Measurements from ENCODE around the gene MAP4K1. TPM values are rescaled to one million over a fixed set of nuclear protein-coding genes. Genes with fewer than 3 reads are reported as not detected.

The MAP4K1 gene
- total and polyA plus RNA-seq, 9 donors, result 0.95 to 6.1 (median 2.6) TPM

- 7 to 22% (median 9%) methylated on average over 1 of the region's 1 CpG for WGBS, 3 donors
- no peaks in the 10 kb centered on the region for H3K36me3 ChIP-seq
- TF ChIP-seq EP300 (IDR thresholded peaks at IDR 0.05), result no peak
- no peak for TF ChIP-seq CTCF (IDR thresholded peaks at IDR 0.05)
- no peak for TF ChIP-seq POLR2A (IDR thresholded peaks at IDR 0.05)
- H3K27ac ChIP-seq, result no peak overlapping the region
- no peaks in the 10 kb centered on the region for H3K27me3 ChIP-seq
- DNase-seq, result no peak
- intact Hi-C loops (cut with DNase I), result no loop called here
- no peaks in the 10 kb centered on the region for H3K9me3 ChIP-seq
- H3K4me1 ChIP-seq (ENCODE audit: insufficient read depth), result peaks cover 63% of the 10 kb centered on the region
- no peak overlapping the region for H3K4me3 ChIP-seq
Measured at GRCh38 chr19:38661996-38662395, 44.2 kb upstream of the MAP4K1 start.

- no peak for TF ChIP-seq CTCF (IDR thresholded peaks at IDR 0.05)
- no peak for TF ChIP-seq EP300 (IDR thresholded peaks at IDR 0.05)
- no peak for TF ChIP-seq POLR2A (IDR thresholded peaks at IDR 0.05)
- DNase-seq, result no peak
- Histone ChIP-seq H3K27me3 (no peaks in the 10 kb centered on the region), H3K9me3 (no peaks in the 10 kb centered on the region), H3K4me1 (ENCODE audit: insufficient read depth) (peaks cover 62% of the 10 kb centered on the region), H3K27ac (no peak overlapping the region), H3K4me3 (no peak overlapping the region), H3K36me3 (no peaks in the 10 kb centered on the region)
- 63 to 67% (median 67%) methylated on average over 7 of the region's 7 CpGs for WGBS, 3 donors
- intact Hi-C loops (cut with DNase I), result no loop called here
Measured at GRCh38 chr19:38661136-38661535, 43.4 kb upstream of the MAP4K1 start.

GRCh38 chr19:38660724-38661123 is 43.0 kb upstream of the MAP4K1 start:
- intact Hi-C loops (cut with DNase I), result no loop called here
- no peak overlapping the region for H3K4me3 ChIP-seq
- H3K9me3 ChIP-seq, result no peaks in the 10 kb centered on the region
- 85 to 86% (median 85%) methylated on average over 9 of the region's 9 CpGs for WGBS, 3 donors
- no peaks in the 10 kb centered on the region for H3K36me3 ChIP-seq
- no peak overlapping the region for H3K27ac ChIP-seq
- H3K4me1 ChIP-seq (ENCODE audit: insufficient read depth), result peaks cover 60% of the 10 kb centered on the region
- no peak for TF ChIP-seq POLR2A (IDR thresholded peaks at IDR 0.05)
- no peak for TF ChIP-seq EP300 (IDR thresholded peaks at IDR 0.05)
- TF ChIP-seq CTCF (IDR thresholded peaks at IDR 0.05), result no peak
- no peak for DNase-seq
- no peaks in the 10 kb centered on the region for H3K27me3 ChIP-seq

GRCh38 chr19:38658462-38659306 is 40.9 kb upstream of the MAP4K1 start:
- Histone ChIP-seq H3K27me3 (no peaks in the 10 kb centered on the region), H3K36me3 (no peaks in the 10 kb centered on the region), H3K9me3 (no peaks in the 10 kb centered on the region), H3K4me3 (no peak overlapping the region), H3K27ac (peak overlapping the region; percentile 60 to 72), H3K4me1 (ENCODE audit: insufficient read depth) (peaks cover 48% of the 10 kb centered on the region)
- TF ChIP-seq CTCF (IDR thresholded peaks at IDR 0.05) (no peak), EP300 (IDR thresholded peaks at IDR 0.05) (no peak), POLR2A (IDR thresholded peaks at IDR 0.05) (no peak)
- 6 to 18% (median 15%) methylated on average over 15 of the region's 15 CpGs for WGBS, 3 donors
- peak in 3 of 5 donors; percentile 62 to 76 (median 64) for DNase-seq
- intact Hi-C loops (cut with DNase I), result no loop called here
